DMS114 treated with DMSO at 0.1 percent for 48 hours (cell line): Measurements from ENCODE around the gene HIVEP3.
A peak's percentile ranks its signal among the peaks of the same experiment; 100 is the strongest.

Source experiments
- DNase-seq: peaks from one replicate; lab custom pipeline; 2025; ENCODE audit not compliant: unreplicated experiment; lab: John Stamatoyannopoulos, UW

HIVEP3 gene

GRCh38 chr1:41670217-41670957, 248.3 kb downstream of the HIVEP3 start:
- DNase-seq, result no peak

DNA sequence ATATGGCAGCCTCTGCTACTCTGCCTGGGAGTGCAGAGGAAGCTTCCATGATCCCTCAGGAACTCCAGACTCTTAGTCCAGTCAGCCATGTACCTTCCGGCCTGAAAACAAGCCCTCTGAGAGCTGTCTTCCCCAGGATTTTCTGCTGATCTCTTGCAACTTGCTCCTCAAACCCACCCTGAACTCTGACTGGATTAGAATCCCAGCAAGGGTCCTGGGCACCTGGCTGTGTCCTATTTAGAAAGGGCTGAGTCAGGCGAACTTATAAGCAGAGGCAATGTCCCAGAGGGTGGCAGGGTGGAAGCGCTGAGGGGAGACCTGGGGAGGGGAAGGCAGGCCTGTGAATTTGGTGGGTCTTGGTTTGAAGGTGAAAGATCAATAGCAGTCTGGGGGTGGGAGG, 249.8 kb downstream of the HIVEP3 start:
- DNase-seq, result no peak

GRCh38 chr1:41668054-41668660, 250.6 kb downstream of the HIVEP3 start:
- no peak for DNase-seq

DNA sequence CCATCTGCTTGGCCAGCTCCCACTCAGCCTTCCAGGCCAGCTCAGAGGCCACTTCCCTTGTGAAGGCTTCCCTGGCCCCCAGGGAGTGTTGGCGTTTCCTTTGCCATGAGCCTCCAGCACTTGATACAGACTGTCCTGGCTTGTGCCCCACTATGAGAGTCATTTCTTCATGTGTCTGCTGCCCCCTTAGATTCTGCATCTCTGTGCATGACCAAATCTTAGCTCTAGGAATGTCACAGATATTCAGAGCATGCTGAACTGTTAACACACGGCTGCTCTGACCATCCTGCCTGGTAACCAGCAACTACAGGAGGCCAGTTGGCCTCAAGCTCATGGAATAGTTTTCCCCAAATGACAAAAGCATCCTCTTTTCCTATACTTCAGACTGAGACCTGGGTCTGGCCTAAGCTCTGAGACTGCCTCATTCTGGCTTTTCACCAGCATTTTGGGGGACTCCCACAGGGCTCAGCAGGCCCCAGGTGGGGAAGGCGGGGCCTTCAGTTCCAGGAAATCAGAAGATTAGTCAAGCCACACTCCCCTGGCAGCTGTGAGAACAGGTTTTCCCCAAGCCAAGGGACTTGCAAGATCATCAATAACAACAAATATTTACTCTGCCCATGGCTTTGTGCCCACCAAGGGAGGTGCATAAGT, 251.6 kb downstream of the HIVEP3 start:
- DNase-seq, result no peak

DNA sequence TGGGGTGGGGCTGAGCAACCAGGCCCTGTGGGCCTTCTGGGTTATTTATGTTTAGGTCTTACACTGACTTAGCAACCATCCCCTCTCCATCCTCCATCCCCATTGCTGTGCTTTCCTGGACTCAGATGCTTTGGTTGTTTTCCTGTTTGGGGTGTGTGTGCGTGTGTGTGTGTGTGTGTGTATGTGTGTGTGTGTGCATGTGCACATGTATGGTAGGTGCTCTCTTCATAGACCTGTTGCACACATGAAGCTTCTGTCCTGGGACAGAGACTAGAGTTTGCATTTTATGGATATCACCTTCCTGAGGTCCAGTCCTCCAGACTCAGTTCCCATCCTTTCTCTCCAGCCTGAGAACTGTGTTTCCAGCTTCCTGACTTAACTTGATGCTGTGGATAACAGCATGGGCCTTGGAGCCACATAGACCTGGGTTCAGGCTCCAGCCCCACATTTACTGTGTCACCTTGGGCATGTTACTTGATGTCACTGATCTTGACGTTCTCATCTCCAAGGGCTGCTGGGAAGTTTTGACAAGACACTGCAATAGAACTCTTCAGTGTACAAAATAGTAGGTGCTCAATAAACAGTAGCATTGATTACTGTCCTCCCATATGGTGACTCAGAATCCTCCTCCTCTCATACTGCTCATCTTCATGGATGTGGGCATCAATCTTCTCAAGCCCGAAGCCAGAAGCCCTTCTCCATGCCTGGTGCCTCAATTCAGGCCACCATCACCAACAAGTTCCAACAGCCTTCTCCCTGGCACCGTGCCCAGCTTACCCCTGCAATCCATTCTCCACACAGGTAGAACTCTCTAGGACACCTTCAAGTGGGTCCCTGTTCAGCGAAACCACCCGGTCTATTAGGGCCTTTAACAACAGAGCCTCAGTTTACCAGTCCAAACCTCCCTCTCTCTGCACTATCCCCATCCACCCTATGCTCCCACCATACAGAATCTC, 252.5 kb downstream of the HIVEP3 start:
- DNase-seq, result no peak

DNA sequence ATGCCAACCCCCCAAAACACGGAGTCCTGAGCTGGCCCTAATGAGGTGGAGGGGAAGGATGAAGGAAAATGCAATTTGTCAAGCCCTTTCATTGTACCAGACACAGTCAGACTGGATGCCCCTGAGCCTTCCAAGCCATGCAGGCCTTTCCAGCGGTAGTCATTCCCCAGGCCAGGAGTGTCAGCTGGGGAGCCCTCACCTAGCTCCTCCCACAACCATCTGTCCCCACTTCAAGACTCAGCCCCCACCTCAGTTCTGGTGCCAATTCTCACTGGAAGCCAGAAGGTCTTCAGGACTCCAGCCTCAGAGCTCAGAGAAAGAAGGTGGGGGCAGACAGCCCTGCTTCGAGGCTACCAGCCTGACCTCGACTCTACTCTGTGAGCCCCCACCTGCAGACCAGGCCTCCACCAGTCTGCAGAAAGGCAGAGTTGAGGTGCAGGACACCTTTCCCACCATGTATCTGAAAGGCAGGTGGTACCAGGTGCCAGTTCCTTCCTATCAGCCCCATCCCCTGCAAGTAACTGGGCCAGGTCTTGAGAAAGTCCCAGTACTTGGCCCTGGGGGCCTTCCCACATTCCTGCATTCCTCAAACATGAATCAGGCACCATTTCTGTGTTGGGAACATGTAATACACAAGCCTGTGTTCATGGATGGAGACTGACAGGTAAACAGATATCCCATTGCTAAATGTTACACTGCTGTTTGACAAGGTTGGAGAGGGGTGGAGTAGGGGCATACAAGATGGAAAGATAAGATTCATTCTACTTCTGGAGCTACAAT, 253.7 kb downstream of the HIVEP3 start:
- no peak for DNase-seq

DNA sequence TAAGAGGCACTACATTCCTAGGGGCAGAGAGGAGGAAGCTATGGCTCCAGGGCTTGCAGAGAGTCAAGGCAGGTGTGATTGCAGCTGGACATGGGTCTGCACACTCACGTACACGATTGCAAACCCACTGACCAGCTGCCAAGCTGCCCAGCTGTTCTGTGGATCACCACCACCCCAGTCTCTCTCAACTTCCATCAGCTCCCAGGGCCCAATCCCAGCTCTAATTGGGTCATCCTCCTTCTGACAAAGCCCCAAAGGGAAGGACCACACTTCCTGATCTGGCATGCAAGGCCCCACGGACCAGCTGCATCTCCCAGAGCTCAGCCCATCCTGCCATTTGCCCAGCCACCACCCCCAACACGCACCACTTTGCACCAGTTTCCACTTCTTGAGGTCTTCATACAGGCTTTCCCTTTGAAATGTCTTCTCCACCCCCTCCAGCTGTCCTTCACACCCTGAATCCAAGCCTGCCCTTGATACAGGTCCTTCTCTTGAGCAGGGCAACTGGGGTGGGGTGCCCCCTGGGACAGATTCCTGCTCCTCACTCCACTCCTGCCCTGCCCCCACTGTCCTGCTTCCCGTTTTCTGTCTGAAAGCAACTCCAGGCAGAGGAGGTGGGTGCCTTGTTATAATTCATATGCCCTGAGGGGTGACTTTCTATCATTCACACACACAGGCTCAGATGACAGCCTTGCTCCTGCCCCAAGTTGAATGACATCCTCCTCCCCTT, 254.9 kb downstream of the HIVEP3 start:
- DNase-seq, result no peak

- DNase-seq, result no peak
Measured at GRCh38 chr1:41662765-41663437, 255.8 kb downstream of the HIVEP3 start.

DNA sequence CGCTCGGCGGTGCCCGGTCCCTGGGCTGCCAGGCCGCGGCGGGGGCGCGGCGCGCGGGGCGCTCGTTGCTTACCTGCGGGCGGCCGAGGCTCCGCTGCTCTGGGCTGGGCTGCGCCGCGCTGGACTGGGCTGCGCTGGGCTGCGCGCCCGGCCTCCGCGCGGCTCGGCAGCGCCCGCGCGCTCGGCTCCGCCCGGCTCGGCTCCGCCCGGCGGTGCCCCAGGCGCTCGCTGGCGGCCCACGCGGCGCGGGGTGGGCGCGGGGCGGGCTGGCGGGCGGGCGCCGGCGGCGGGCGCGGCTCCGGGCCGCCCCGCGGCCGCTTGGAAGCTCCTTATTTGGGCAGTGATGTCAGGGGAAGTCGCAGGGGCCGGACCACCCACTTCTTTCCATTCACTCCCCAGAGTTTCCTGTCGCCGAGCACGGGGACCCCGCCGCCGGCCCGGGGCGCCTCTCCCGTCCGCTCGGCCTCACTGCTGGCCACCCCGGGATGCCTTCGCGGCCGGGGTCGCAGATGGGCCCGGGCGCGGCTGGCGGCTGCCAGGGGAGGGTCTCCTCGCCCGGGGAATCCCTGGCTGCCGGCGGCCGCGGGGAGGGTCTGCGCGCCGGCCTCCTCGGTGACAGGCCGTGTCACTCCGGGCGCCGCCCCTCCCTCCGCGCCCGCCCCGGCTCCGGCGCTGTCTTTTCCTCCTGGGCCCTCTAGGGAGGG, 256.5 kb downstream of the HIVEP3 start:
- peak; percentile 60 for DNase-seq

GRCh38 chr1:41661428-41662060, 257.2 kb downstream of the HIVEP3 start:
- DNase-seq, result no peak

DNA sequence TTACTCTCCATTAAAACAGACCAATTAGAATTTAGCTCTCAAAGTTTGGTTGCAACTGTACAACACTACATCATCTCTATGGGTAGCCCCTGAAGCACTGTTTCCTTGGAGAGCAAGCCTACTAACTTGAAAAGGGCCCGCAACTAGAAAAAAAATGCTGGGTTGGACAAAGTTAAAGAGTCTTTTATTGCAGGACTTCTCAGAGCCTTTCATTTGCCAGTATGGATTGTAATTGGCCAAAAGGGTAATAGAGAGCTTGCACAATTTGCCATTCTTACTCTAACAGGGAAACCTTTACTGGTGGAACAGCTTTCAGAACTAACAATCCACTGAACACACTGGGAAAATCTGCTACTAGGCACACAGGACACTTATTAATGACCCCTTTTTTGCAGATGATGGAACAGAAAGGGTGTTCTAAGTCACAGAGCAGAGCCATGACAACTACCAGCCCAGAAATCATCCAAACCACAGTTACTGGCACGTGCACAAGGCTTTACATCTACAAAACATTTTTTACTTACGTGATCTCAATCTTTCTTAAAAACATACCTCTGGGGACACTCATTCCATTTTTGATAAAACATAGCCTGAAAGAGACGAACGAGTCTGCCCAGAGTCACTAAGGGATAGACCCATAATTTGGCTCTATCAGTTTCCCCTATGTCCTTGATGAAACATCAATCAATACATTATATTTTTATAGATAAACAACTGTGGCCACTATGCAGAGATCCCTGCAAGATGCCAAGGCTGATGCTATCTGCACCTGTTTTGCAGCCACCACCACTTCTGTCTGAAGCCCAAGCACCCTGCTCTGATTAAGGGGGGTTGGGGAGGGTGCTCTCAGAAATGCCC, 257.9 kb downstream of the HIVEP3 start:
- no peak for DNase-seq

GRCh38 chr1:41659903-41660302, 258.8 kb downstream of the HIVEP3 start:
- no peak for DNase-seq

DNA sequence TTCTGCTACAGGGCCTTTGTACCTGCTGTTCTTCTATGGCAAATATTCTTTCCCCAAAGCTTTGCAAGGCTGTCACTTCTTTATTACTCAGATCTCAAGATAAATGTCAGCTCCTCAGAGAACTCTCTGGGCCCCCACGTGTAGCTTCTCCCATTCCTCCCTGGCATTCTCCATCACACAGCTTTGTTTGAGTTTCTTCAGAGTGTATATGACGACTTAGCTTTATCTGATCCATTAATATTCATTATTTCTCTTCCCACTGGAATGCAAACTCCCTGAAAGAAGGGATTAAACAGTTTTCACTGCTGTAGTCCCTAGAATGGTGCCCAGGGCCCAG, 259.6 kb downstream of the HIVEP3 start:
- DNase-seq, result no peak

- no peak for DNase-seq
Measured at GRCh38 chr1:41658431-41659158, 260.1 kb downstream of the HIVEP3 start.

DNA sequence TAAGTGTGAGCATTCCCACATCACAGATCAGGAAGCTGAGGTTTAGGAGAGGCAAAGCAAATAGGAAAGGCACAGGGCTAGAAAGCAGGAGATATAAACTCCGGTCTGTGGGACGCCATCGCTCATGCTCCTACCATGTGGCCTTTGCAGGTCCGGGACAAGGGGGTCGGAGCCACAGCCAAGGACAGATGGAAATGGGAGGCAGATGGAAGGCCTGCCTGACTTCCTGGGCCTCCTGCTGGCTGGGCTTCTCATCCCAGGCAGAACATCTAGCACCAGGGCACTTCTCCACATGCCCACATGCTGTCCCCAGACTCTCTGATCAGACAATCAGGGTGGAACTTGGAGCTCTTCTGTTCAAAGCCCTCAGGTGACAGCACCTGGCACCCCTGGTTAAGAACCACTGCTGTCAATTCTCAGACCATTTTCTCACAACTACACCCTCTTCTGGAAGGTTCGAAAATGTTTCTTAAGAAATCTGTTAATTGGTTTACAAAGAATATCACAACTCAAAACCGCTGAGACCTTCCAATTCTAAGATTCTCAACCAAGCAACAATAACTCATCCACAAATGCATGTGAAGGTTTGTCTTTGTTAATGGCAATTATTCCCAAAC, 260.9 kb downstream of the HIVEP3 start:
- DNase-seq, result no peak

- DNase-seq, result no peak
Measured at GRCh38 chr1:41656825-41657500, 261.8 kb downstream of the HIVEP3 start.
